ENCODE data around the gene C1GALT1C1L. TPM values are rescaled to one million over a fixed set of nuclear protein-coding genes. Genes with fewer than 3 reads are reported as not detected.

The C1GALT1C1L gene
- total and polyA plus RNA-seq, 2 of the 13 experiments (the other 11 are each of a cell fraction or from before 2014, with no cell fraction given), result 1.3 to 2.4 TPM

DNA sequence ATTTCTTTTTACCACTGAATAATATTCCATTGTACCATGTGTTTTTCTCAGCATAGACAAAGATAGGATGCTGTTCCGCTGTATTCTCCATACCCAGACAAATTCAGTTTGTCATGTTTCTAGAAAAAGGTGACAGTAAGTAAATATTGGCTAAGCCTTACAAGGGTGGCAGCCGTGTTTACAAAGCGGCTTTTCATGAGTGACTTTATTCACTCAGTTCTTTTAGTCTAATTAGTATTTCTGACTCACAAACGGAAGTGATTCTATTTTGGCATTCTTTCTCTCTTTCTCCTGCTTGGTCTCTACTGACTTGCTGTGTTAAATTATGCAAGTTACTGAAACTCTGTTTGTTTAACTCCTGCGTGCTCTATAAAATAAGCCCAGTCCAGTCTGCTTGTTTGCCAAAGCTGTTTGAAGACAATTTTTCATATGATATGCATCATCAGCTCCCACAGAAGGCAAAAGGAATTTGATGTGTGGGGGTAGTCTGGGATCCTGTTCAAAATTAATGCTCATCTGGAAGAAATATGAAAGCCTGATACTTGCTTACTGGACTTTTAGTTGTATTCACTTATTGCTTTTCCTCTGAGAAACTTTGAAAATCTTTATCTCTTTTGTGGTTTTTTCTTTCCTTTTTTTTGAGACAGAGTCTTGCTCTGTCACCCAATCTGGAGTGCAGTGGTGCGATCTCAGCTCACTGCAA lies 41.5 kb downstream of the C1GALT1C1L start (continued):
- TF ChIP-seq, protein P1, sequence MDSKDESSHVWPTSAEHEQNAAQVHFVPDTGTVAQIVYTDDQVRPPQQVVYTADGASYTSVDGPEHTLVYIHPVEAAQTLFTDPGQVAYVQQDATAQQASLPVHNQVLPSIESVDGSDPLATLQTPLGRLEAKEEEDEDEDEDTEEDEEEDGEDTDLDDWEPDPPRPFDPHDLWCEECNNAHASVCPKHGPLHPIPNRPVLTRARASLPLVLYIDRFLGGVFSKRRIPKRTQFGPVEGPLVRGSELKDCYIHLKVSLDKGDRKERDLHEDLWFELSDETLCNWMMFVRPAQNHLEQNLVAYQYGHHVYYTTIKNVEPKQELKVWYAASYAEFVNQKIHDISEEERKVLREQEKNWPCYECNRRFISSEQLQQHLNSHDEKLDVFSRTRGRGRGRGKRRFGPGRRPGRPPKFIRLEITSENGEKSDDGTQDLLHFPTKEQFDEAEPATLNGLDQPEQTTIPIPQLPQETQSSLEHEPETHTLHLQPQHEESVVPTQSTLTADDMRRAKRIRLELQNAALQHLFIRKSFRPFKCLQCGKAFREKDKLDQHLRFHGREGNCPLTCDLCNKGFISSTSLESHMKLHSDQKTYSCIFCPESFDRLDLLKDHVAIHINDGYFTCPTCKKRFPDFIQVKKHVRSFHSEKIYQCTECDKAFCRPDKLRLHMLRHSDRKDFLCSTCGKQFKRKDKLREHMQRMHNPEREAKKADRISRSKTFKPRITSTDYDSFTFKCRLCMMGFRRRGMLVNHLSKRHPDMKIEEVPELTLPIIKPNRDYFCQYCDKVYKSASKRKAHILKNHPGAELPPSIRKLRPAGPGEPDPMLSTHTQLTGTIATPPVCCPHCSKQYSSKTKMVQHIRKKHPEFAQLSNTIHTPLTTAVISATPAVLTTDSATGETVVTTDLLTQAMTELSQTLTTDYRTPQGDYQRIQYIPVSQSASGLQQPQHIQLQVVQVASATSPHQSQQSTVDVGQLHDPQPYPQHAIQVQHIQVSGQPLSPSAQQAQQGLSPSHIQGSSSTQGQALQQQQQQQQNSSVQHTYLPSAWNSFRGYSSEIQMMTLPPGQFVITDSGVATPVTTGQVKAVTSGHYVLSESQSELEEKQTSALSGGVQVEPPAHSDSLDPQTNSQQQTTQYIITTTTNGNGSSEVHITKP (CRISPR knock-in tag; IDR thresholded peaks at IDR 0.05; ENCODE audit: low read depth), result 0 out of 2 replicates have a peak, but pooled peaks have one; percentile 50
- TF ChIP-seq TRIM24 (CRISPR knock-in tag; IDR thresholded peaks at IDR 0.05) (no peak), SP4 (CRISPR knock-in tag; IDR thresholded peaks at IDR 0.05) (no peak), ZNF598 (CRISPR knock-in tag; IDR thresholded peaks at IDR 0.05; ENCODE audit: borderline replicate concordance) (no peak), NRL (CRISPR knock-in tag; IDR thresholded peaks at IDR 0.05; ENCODE audit: borderline replicate concordance) (no peak), ZNF292 (CRISPR knock-in tag; IDR thresholded peaks at IDR 0.05; ENCODE audit: borderline replicate concordance, low read depth) (no peak), GABPB1 (CRISPR knock-in tag; IDR thresholded peaks at IDR 0.05) (peak; percentile 58; the same call in 1 of the 2 replicates), ZNF264 (CRISPR knock-in tag; IDR thresholded peaks at IDR 0.05) (peak; percentile 76; the same call in 1 of the 2 replicates), ZNF629 (CRISPR knock-in tag; conservative IDR thresholded peaks at IDR 0.05) (no peak), TOPORS (CRISPR knock-in tag; IDR thresholded peaks at IDR 0.05) (no peak), MEF2D (CRISPR knock-in tag; IDR thresholded peaks at IDR 0.05) (peak; percentile 88), KAT8 (CRISPR knock-in tag; IDR thresholded peaks at IDR 0.05) (peak; percentile 53; the same call in 1 of the 2 replicates)
- TF ChIP-seq, protein P2, sequence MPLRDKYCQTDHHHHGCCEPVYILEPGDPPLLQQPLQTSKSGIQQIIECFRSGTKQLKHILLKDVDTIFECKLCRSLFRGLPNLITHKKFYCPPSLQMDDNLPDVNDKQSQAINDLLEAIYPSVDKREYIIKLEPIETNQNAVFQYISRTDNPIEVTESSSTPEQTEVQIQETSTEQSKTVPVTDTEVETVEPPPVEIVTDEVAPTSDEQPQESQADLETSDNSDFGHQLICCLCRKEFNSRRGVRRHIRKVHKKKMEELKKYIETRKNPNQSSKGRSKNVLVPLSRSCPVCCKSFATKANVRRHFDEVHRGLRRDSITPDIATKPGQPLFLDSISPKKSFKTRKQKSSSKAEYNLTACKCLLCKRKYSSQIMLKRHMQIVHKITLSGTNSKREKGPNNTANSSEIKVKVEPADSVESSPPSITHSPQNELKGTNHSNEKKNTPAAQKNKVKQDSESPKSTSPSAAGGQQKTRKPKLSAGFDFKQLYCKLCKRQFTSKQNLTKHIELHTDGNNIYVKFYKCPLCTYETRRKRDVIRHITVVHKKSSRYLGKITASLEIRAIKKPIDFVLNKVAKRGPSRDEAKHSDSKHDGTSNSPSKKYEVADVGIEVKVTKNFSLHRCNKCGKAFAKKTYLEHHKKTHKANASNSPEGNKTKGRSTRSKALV (CRISPR knock-in tag; IDR thresholded peaks at IDR 0.05), result peak; percentile 73; the same call in 1 of the 2 replicates
- TF ChIP-seq, protein P3, sequence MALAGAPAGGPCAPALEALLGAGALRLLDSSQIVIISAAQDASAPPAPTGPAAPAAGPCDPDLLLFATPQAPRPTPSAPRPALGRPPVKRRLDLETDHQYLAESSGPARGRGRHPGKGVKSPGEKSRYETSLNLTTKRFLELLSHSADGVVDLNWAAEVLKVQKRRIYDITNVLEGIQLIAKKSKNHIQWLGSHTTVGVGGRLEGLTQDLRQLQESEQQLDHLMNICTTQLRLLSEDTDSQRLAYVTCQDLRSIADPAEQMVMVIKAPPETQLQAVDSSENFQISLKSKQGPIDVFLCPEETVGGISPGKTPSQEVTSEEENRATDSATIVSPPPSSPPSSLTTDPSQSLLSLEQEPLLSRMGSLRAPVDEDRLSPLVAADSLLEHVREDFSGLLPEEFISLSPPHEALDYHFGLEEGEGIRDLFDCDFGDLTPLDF (CRISPR knock-in tag; IDR thresholded peaks at IDR 0.05), result no peak
- TF ChIP-seq, protein P4, sequence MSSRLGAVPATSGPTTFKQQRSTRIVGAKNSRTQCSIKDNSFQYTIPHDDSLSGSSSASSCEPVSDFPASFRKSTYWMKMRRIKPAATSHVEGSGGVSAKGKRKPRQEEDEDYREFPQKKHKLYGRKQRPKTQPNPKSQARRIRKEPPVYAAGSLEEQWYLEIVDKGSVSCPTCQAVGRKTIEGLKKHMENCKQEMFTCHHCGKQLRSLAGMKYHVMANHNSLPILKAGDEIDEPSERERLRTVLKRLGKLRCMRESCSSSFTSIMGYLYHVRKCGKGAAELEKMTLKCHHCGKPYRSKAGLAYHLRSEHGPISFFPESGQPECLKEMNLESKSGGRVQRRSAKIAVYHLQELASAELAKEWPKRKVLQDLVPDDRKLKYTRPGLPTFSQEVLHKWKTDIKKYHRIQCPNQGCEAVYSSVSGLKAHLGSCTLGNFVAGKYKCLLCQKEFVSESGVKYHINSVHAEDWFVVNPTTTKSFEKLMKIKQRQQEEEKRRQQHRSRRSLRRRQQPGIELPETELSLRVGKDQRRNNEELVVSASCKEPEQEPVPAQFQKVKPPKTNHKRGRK (CRISPR knock-in tag; IDR thresholded peaks at IDR 0.05), result no peak
- TF ChIP-seq, protein P5, sequence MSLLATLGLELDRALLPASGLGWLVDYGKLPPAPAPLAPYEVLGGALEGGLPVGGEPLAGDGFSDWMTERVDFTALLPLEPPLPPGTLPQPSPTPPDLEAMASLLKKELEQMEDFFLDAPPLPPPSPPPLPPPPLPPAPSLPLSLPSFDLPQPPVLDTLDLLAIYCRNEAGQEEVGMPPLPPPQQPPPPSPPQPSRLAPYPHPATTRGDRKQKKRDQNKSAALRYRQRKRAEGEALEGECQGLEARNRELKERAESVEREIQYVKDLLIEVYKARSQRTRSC (CRISPR knock-in tag; IDR thresholded peaks at IDR 0.05; ENCODE audit: low read depth), result no peak
- TF ChIP-seq, protein P6, sequence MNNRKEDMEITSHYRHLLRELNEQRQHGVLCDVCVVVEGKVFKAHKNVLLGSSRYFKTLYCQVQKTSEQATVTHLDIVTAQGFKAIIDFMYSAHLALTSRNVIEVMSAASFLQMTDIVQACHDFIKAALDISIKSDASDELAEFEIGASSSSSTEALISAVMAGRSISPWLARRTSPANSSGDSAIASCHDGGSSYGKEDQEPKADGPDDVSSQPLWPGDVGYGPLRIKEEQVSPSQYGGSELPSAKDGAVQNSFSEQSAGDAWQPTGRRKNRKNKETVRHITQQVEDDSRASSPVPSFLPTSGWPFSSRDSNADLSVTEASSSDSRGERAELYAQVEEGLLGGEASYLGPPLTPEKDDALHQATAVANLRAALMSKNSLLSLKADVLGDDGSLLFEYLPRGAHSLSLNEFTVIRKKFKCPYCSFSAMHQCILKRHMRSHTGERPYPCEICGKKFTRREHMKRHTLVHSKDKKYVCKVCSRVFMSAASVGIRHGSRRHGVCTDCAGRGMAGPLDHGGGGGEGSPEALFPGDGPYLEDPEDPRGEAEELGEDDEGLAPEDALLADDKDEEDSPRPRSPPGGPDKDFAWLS (CRISPR knock-in tag; IDR thresholded peaks at IDR 0.05; ENCODE audit: borderline replicate concordance), result no peak
